Measurements from ENCODE around the gene FRMD3.

Gene FRMD3

GRCh38 chr9:83271665-83272071, 266.5 kb downstream of the FRMD3 start:
- no peak for DNase-seq

- no peak for DNase-seq
These were observed 268.1 kb downstream of the FRMD3 start for GRCh38 chr9:83270116-83270515.

- no peak for DNase-seq
These were observed 270.5 kb downstream of the FRMD3 start for GRCh38 chr9:83267741-83268140.

- DNase-seq, result no peak
These were observed 271.3 kb downstream of the FRMD3 start for GRCh38 chr9:83266666-83267496.

- DNase-seq, result no peak
These were observed 271.9 kb downstream of the FRMD3 start for GRCh38 chr9:83266331-83266665.

- DNase-seq, result no peak
These were observed 273.9 kb downstream of the FRMD3 start for GRCh38 chr9:83264315-83264714.

- no peak for DNase-seq
These were observed 278.6 kb downstream of the FRMD3 start for GRCh38 chr9:83259558-83259957.

GRCh38 chr9:83257937-83258891, 280.0 kb downstream of the FRMD3 start:
- DNase-seq, result no peak

GRCh38 chr9:83247732-83248131, 290.5 kb downstream of the FRMD3 start:
- no peak for DNase-seq

- no peak for DNase-seq
These were observed 292.1 kb downstream of the FRMD3 start for GRCh38 chr9:83245979-83246659.

- DNase-seq, result no peak
These were observed 296.1 kb downstream of the FRMD3 start for GRCh38 chr9:83242066-83242465.

- no peak for DNase-seq
These were observed 297.5 kb downstream of the FRMD3 start for GRCh38 chr9:83240671-83241070.

GRCh38 chr9:83239747-83240146, 298.5 kb downstream of the FRMD3 start:
- no peak for DNase-seq

GRCh38 chr9:83238871-83239640, 299.1 kb downstream of the FRMD3 start:
- DNase-seq, result no peak

GRCh38 chr9:83236029-83236696, 302.0 kb downstream of the FRMD3 start:
- no peak for DNase-seq

GRCh38 chr9:83235526-83235925, 302.7 kb downstream of the FRMD3 start:
- DNase-seq, result no peak

GRCh38 chr9:83234541-83234940, 303.7 kb downstream of the FRMD3 start:
- DNase-seq, result no peak

GRCh38 chr9:83233647-83234046, 304.6 kb downstream of the FRMD3 start:
- DNase-seq, result no peak

GRCh38 chr9:83231039-83231438, 307.2 kb downstream of the FRMD3 start:
- DNase-seq, result no peak

GRCh38 chr9:83220730-83221129, 317.5 kb downstream of the FRMD3 start:
- DNase-seq, result no peak

- no peak for DNase-seq
These were observed 318.2 kb downstream of the FRMD3 start for GRCh38 chr9:83219924-83220438.

All from activated CD4-positive, alpha-beta T cell treated with anti-CD3 and anti-CD28 coated beads, Interleukin-2, amount 50 U/mL, for 4 hours (primary cell).